HepG2 (cell line): Measurements from ENCODE around the gene TOMM20. TPM values are rescaled to one million over a fixed set of nuclear protein-coding genes. Genes with fewer than 3 reads are reported as not detected.

Source experiments
- FOXC1 ChIP-seq: sonication (generic); formaldehyde crosslinking; IDR thresholded peaks from 2 replicates; pipeline ENCODE4 v1.8.0; 2022; ENCODE audit warnings: mild to moderate bottlenecking, missing genetic modification reagents, borderline replicate concordance
- MEIS1 ChIP-seq: sonication (generic); formaldehyde crosslinking; IDR thresholded peaks from 2 replicates; pipeline ENCODE4 v1.9.0; 2021; ENCODE audit warnings: mild to moderate bottlenecking, missing genetic modification reagents, moderate library complexity, borderline replicate concordance
- SNAPC4 ChIP-seq: sonication (generic); formaldehyde crosslinking; IDR thresholded peaks from 2 replicates; pipeline ENCODE4 v1.4.0; 2020; ENCODE audit warnings: mild to moderate bottlenecking, missing genetic modification reagents
- TAF15 ChIP-seq: fragments of 200-400 bp; formaldehyde crosslinking; IDR thresholded peaks from one replicate; pipeline ENCODE4 v1.6.1; 2018; ENCODE audit warnings: mild to moderate bottlenecking, low read depth, low read length; ENCODE audit not compliant: poor library complexity, severe bottlenecking
- TEF ChIP-seq: sonication (generic); formaldehyde crosslinking; IDR thresholded peaks from 2 replicates; pipeline ENCODE4 v1.5.0; 2020; ENCODE audit warnings: missing genetic modification reagents
- ZNF18 ChIP-seq: sonication (generic); formaldehyde crosslinking; IDR thresholded peaks from 2 replicates; pipeline ENCODE4 v1.8.0; 2022; ENCODE audit warnings: mild to moderate bottlenecking, missing genetic modification reagents; ENCODE audit not compliant: insufficient replicate concordance
- ZNF430 ChIP-seq: sonication (generic); formaldehyde crosslinking; IDR thresholded peaks from 2 replicates; pipeline ENCODE4 v1.9.0; 2021; ENCODE audit warnings: mild to moderate bottlenecking, missing genetic modification reagents
- ZNF513 ChIP-seq: sonication (generic); formaldehyde crosslinking; conservative IDR thresholded peaks from 2 replicates; pipeline ENCODE4 v1.5.0; 2020; ENCODE audit warnings: missing genetic modification reagents
- ZNF550 ChIP-seq: sonication (generic); formaldehyde crosslinking; IDR thresholded peaks from 2 replicates; pipeline ENCODE4 v1.4.0; 2020; ENCODE audit warnings: mild to moderate bottlenecking, missing genetic modification reagents, borderline replicate concordance
- ZNF646 ChIP-seq: sonication (generic); formaldehyde crosslinking; IDR thresholded peaks from 2 replicates; pipeline ENCODE4 v1.9.0; 2021; ENCODE audit warnings: mild to moderate bottlenecking, missing genetic modification reagents
- ZNF660 ChIP-seq: sonication (generic); formaldehyde crosslinking; IDR thresholded peaks from 2 replicates; pipeline ENCODE4 v1.5.1; 2020; ENCODE audit warnings: mild to moderate bottlenecking, low read depth, missing genetic modification reagents, borderline replicate concordance
- ZNF772 ChIP-seq: sonication (generic); formaldehyde crosslinking; IDR thresholded peaks from 2 replicates; pipeline ENCODE4 v1.5.0; 2020; ENCODE audit warnings: mild to moderate bottlenecking, missing genetic modification reagents
- ZSCAN12 ChIP-seq: sonication (generic); formaldehyde crosslinking; IDR thresholded peaks from 2 replicates; pipeline ENCODE4 v1.9.0; 2021; ENCODE audit warnings: mild to moderate bottlenecking, missing genetic modification reagents
- polyA plus RNA-seq, 8 experiments: library from polyadenylated mRNA; depleted of rRNA in 3 of 8; stranded (reverse) in 7 of 8; unstranded in 1 of 8; fragments of >200 nt; fragmentation: Illumina TruSeq in 4 of 8; extraction: Trizol in 4 of 8; gene quantifications; 2 replicates each; pipeline versions ENCODE4 v1.2.1 to v1.2.3, GENCODE V29; 2011 to 2016; ENCODE audit warnings: low read depth in 4 of 8, missing spikeins in 1 of 8, mixed read lengths in 1 of 8; ENCODE audit not compliant: insufficient read depth in 1 of 8
- total RNA-seq, 5 experiments: library from RNA; depleted of rRNA; stranded (reverse); fragments of >200 nt; fragmentation: Illumina TruSeq; extraction: Trizol; gene quantifications; 2 replicates each; pipeline ENCODE4 v1.2.3, GENCODE V29; 2016; ENCODE audit warnings: low read depth in 1 of 5

The TOMM20 gene
- total and polyA plus RNA-seq, 2 of the 13 experiments (the other 11 are each of a cell fraction or from before 2014, with no cell fraction given): 153 to 376 TPM

GRCh38 chr1:235074523-235075047, 54.1 kb downstream of the TOMM20 start (continued):
- TF ChIP-seq ZNF646 (CRISPR knock-in tag) (peak; percentile 12; the same call in 1 of the 2 replicates), SNAPC4 (0 out of 2 replicates have a peak, but pooled peaks have one; percentile 9), ZNF18 (no peak), ZNF772 (peak; percentile 41; the same call in 1 of the 2 replicates), ZNF430 (CRISPR knock-in tag) (no peak), ZNF660 (CRISPR knock-in tag) (no peak), ZNF550 (CRISPR knock-in tag) (no peak), TEF (CRISPR knock-in tag) (no peak), ZSCAN12 (CRISPR knock-in tag) (no peak), TAF15 (no peak), ZNF513 (CRISPR knock-in tag) (no peak), FOXC1 (CRISPR knock-in tag) (no peak), MEIS1 (CRISPR knock-in tag) (no peak)
